Measurements from ENCODE around the gene FGFRL1.
A peak's percentile ranks its signal among the peaks of the same experiment; 100 is the strongest.

Gene FGFRL1, protein sequence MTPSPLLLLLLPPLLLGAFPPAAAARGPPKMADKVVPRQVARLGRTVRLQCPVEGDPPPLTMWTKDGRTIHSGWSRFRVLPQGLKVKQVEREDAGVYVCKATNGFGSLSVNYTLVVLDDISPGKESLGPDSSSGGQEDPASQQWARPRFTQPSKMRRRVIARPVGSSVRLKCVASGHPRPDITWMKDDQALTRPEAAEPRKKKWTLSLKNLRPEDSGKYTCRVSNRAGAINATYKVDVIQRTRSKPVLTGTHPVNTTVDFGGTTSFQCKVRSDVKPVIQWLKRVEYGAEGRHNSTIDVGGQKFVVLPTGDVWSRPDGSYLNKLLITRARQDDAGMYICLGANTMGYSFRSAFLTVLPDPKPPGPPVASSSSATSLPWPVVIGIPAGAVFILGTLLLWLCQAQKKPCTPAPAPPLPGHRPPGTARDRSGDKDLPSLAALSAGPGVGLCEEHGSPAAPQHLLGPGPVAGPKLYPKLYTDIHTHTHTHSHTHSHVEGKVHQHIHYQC

DNA sequence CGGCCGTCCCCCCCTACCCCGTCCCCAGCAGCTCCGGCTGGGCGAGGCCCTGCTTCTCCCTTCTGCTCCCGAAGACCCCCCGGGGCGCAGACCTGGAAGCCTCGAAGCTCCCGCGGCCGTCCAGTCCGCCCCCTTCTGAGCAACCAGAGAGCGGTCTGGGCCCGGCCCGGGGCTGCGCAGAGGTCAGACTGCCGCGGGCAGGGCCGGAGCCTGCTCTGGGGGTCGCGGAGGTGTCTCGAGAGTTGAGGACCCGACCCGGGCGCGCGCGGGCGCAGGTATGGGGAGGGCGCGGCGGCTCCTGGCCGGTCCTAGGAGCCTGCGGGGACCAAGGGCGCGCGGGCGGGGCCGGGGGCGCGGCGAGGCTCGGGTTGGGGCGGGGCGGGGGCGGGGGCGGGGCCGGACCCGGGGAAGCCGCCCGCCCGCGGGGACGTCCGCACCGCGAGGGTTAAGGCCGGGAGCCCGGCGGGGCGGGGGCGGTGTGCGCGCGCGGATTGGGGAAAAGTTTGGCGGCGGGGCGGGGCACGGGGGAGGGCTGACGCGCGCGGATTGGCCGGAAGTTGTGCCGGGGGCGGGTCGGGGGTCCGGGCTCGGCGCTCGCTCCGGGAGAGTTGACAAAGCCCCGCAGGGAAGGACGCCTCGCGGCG is at the start of gene FGFRL1:
Gene FGFRL1 (plus strand): TSS at position 605 of the 644 bp plus-strand sequence. CDS start 860 bp downstream, outside the sequence.
- peak; percentile 77 for DNase-seq (ENCODE audit: low spot score)

DNA sequence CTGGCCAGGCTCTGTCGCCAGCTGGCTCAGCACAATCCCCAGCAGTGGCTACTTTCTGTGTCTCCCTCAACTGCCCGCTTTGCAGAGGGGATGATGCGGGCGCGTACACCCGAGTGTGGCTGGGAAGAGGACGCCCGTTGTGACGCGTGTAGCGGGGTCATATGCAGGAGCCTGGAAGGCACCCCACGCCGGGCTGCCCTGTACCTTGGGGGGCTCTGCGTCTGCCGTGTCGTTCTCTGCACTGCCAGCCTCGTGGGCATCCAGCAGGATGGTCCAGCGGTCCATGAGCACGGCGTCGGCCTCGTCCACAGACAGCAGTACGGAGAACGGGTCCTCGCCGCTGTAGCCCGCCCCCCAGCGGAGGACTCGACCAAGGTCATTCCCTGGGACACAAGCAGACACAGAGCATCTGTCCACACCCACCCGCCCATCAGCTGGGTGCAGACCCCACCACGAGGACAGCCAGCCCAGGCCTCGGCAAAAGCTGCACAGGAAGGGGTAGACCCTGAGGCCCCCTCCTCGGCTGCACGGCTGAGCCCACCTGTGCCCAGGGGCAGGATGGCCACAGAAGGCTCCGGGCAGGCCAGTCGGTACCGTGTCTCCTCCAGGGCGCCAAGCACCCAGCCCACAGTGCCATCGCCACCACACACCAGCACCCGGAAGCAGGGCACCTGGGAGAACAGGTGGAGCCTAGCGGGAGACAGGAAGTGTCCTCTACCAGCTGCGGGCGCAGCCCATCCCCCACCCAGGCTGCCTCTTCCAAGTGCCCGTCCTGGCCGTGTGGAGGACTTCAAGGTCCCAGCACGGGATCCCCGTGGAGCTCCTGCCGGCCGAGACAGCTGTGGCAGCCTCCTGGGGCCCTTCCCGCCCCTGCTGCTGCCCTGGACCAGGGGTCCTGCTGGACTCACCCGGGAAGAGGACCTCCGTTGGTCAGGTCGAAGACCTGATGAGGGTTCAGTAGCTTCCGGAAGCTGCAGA is 48.9 kb upstream of the FGFRL1 start:
- no peak for DNase-seq (ENCODE audit: low spot score)

DNA sequence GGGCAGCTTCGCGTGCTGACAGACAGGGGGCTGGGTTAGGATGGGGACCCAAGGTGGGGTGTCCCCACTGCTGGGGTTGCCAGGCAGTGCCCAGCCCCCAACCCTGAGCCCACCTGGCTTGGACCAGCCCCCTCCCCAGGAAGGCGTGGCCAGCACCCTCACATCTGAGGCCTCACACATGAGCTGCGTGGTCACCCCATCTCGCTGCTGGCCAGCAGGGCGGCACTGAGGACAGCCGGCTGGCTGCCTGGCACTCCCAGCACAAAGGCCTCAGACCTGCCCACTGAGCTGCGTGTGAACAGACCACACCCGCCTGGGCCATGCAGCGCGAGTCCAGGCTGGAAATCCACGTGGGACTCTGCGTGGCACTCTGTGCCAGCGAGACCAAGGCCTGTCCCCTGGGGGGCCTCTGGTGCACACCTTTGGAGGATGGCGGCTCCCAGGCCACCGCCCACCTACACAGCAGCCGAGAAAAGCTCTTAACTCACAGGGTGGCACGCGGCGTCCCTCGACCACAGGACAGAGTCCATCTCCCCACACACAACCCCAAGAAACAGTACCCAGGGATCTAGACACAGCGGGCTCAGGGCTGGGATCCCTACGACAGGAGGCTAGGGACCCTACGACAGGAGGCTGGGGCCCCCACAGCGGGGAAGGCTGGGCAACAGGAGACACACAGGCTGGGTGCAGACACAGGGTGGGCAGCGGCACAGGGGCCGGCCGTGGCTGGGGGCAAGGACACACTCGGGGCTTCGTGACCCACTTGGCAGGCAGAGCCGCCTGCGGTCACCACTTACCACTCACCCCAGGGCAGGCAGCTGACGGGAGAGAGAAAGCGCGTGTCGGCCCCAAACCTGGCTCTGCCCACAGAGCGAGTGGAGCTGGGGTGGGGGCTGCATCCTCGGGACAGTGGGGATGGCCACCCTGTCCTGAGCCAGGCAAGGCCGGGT is 47.9 kb upstream of the FGFRL1 start:
- DNase-seq (ENCODE audit: low spot score), result no peak

DNA sequence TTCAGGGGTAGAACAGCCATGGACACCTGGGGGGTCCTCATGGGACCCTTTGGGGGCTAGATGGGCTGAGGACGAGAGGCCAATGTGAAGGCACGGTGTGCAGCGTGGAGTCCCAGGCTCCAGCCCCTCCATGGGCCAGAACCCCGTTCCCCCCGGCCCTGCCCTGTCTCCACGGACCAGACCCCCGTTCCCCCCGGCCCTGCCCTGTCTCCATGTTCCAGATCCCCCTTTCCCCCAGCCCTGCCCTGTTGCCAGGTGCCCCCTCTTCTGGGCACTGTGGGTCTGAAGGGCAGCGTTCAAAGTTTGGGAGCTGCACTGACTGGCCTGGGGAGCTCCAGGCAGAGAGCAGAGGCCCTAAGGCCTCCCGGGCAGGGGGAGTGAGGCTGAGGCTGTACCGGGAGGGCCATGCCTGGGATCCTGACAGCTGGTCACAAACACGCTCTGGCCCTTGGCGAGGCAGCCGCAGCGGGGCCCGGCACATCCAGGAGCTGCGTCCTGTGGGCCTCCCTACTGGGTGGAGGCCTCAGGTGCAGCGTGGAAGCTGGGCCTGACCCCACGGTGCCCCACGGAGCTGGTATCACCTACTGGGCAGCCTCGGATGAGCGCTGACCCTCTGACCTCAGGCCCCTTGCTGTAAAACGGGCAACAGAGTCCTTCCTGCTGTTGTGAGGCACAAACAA is 46.9 kb upstream of the FGFRL1 start:
- no peak for DNase-seq (ENCODE audit: low spot score)

DNA sequence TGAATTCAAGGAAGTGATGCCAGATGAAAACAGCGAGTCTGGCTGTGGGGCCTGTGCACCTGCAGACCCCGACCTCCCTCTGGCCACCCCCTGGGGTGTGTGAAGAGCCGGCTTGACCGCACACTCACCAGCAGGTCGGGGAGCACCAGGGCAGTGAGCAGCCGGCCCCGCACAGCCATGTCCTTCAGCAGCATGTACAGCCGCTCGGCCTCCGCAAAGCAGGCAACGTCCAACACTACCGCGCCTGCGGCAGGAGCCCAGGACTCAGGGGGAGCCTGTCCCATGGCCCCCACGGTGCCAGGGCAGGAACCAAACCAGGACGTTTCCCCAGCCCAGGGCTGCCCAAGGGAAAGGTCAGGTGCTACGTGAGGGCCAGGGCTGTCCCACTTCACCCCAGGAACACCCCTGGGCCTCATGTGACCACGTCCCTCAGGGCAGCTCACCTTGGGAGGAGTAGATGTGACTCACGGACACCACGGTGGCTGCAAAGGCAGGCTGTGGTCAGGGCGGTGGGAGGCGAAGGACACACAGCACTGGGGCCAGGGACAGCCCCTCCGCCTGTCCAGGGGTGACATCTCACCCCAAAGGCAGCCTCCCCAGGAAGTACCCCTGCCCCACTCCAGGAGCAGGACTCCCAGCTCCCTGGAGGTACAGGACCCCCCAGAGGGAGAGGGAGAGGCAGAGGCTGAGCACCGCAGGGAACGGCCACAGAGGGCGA is 46.2 kb upstream of the FGFRL1 start:
- no peak for DNase-seq (ENCODE audit: low spot score)

DNA sequence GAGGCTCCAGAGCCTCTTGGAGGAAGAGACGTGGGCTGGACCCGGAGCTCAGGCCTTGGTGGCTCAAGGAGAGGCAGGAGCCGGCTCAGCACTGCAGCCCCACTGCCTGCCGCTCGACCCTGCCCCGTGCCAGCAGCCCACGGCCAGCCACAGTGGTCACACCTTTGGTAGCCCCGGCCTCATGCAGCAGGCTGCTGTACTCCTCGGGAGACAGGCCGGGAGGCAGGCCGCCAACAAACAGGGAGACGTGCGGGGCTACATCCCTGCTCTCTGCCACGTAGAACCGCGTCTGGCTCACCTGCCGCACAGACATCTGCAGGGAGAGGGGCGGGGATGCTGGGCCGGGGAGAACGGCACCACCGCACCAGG is 45.7 kb upstream of the FGFRL1 start:
- no peak for DNase-seq (ENCODE audit: low spot score)

DNA sequence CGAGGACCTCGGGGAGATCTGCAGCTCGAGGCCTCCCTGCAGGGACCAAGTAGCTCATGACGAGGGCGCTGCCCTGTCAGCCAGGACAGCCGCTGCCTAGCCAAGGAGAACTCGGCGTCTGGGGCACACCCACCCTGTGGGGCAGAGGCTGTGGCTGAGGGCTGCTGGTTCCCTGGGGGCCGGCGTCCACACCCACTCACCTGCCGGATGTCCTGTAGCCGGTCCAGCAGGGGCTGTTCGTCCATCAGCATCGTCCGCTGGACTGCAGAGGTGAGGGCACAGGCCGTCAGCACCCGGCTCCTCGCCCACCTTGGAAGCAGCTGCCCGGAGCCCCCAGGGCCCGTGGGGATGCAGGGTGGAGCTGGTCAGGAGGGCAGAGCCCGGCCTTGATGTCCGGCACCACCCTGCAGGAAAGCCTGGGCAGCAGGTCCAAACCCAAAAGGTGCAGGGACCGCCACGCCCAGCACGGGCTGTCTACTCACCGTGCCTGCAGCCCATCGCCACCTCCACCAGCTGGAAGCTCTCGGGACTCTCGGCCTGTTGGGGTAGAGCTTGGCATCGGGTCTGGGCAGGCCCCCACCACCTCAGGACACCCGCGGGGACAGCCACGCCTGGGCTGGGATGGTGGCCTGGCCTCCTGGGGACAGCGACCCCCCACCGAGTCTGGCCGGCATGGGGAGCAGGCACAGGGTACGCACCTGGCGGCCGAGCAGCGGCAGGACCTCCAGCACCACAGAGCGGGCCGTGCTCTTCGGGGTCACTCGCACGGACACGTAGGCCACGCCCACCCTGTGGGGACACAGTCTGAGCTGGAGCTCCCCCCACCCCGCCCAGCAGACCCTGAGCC is 44.9 kb upstream of the FGFRL1 start:
- no peak for DNase-seq (ENCODE audit: low spot score)

DNA sequence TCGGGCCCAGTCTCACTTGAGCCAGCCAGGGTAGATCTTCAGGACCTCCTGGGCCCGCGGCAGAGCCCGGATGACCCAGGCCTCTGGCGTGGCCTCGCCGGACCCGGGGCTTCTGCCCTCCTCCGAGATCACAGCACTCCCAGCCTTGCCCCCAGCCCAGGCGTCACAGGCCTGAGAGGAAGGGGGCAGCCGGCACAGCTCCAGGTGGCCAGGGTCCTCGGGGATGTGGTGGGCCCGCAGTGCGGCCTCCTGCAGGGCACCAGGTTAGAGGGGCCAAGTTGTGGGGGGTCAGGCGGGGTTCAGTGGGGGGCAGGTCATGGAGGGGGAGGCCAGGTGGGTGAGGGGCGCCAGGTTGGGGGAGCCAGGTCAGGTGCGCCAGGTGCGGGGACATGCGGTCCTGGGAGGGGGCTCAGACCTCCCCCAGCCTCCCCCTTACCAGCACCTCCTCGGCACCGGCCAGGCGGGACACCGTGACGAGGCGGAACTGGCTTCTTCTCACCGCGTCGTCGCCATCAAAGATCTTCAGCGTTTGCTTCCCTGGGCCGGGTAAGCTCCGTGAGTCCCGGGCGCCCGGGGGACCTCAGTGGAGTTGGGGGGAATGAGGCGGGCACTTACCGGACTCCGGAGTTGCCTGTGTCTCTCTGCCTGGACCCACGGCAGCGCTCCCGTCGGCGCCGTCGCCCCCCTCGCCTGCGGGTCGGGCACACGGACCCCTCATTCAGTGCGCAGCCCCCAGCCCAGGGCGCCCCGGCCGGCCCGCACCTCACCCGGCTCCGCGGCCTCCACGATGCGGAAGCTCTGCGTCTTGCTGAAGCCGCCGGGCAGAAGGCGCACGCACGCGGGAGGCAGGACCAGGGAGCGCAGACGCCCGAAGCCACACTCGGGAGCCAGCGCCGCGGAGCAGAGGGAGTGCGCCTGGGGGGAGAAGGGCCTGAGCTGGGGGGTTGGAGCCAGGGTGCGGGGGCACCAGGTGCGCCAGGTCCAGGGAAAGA is 44.0 kb upstream of the FGFRL1 start:
- no peak for DNase-seq (ENCODE audit: low spot score)

DNA sequence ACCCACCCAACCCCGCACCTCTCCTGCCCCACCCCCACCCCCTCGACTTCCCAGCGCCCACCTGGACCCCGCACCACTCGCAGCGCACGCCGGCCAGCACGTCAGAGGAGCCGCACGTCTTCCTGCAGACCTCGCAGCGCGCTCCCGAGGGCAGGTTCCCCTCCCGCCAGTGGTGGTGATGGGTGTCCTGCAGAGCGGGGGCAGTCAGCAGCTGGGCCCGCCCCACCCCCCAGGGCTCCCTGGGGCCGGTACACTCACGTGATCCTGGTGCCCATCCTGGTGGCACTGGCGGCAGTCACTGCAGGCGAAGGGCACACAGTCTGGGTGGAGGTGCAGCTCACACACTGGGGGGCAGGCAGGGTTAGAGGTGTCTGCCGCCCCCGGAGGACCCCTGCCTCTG is 43.2 kb upstream of the FGFRL1 start:
- DNase-seq (ENCODE audit: low spot score), result no peak

DNA sequence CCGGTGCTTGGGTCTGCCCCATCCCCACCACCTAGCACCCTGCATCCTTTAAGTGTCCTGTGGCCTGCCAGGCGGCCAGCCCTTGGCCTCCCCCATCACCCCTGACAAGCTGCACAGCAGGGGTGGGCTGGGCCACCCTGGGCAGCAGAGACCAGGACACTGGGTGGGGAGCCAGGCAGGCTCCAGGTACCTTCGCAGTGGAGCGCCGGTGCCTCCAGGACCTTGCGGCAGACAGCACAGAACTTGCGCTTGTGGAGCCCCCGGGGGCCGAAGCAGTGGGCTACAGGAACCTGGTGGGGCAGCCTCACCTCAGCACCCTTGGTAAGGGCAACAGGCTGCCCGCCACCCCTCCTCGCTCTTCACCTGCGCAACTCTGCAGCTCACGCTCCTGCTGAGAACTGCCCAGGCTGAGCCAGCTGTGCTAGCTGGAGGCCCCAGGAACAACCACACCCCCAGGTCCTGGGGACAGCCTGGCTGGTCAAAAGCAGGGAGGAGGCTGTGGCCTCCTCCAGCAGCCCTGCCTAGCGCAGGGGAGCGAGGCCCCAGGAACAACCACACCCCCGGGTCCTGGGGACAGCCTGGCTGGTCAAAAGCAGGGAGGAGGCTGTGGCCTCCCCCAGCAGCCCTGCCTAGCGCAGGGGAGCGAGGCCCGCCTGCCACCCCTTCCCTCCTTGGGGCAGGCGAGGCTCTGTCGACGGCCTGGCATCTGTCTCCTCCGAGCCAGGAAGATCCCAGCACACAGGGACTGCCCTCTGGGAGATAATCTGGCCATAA is 42.6 kb upstream of the FGFRL1 start:
- DNase-seq (ENCODE audit: low spot score), result no peak

DNA sequence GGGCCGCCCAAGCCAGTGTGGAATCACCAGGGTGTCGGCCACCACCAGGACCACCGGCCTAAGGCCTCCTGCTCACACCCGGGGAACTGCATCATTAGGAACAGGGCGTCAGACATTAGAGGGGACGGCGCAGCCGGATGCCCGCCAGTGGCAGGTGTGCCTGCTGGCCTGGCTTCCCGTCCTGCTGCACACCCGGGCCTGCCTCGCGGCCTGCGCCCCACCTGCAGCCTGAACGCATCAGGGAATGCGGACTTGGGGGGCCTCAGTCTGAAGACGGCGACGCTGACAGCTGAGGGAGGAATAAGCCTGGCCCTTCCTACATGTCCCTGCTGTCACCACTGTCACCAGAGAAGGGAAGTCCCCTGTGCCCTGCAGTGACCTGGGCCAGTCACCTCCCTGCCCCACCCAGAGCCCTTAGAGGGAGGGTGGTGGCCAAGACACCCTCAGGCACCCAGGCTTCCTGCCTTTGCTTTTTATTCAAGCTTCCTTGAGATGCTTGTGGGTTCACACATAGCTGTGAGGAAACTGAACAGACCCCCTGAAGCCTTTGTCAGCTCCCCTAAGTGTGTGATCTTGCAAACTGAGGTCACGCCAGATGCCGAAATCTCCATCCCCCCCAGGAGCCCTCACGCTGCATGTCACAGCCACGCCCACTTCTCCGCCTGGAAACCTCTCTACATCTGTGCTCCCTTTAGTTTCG is 41.2 kb upstream of the FGFRL1 start:
- DNase-seq (ENCODE audit: low spot score), result no peak

DNA sequence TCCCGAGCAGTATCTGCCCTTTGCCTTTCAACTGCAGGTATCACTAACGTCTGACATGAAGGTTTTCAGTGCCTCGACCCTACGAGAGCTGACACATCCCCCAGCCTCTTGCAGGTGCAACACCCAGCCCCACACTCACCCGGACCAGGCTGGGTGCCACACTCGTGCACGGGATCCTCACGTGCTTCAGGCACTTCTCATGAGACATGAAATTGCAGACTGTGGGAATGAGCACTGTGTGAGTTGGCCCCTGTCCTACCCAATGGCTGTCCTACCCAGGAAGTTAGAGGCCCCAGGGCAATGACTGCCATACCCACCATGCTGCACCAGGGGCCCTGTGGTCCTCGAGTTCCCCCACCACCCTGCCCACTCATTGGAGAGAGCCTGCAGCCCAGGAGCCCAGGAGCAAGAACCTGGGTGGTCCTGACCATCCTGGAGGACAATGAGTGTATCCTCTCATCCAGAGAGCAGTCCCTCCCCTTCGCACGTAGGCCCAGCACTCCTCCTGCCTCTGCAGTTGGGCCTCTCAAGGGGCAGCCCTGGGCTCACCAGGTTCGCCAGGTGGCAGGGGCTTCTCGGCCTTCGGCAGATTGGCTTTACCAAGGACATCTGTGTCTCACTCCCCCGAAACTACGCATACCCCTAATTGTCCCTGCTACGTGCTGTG is 40.4 kb upstream of the FGFRL1 start:
- DNase-seq (ENCODE audit: low spot score), result no peak

DNA sequence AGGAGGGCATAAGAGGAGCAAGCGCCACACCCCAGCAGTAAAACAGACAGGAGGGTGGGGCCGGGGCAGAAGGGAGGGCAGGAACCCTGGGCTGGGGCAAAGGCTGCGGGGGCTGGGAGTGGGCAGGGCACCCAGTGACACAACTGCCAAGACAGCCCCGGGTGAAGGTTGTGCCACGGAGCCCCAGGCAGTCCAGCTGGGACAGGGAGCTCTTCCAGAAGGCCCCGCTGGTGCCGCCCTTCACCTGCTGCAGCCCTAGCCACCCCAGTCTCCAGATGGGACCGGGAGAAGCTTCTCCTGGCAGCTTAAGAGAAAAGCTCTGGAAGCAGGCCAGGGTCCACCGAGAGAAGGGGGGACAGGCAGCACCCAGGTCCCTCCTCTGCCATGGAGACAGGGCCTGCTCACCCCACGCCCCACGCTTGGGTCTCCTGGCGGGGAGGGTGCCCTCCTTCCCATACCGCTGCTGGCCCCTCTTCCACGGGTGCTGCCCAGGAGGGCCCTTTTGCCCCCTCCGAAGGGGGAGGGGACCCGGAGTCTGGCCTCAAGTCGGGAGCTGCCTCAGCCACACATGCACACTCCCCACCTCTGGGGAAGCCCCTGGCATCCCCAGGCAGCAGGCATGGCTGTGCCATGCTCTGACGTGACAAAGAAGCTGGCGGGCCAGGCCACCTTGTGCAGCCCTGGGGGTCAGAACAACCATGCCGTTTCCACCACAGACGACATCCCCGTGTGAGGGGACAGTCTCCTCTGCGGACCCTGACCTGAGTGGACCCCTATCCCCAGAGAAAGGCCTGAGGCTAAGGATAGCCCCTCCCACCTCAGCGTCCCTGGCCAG is 39.5 kb upstream of the FGFRL1 start:
- no peak for DNase-seq (ENCODE audit: low spot score)

DNA sequence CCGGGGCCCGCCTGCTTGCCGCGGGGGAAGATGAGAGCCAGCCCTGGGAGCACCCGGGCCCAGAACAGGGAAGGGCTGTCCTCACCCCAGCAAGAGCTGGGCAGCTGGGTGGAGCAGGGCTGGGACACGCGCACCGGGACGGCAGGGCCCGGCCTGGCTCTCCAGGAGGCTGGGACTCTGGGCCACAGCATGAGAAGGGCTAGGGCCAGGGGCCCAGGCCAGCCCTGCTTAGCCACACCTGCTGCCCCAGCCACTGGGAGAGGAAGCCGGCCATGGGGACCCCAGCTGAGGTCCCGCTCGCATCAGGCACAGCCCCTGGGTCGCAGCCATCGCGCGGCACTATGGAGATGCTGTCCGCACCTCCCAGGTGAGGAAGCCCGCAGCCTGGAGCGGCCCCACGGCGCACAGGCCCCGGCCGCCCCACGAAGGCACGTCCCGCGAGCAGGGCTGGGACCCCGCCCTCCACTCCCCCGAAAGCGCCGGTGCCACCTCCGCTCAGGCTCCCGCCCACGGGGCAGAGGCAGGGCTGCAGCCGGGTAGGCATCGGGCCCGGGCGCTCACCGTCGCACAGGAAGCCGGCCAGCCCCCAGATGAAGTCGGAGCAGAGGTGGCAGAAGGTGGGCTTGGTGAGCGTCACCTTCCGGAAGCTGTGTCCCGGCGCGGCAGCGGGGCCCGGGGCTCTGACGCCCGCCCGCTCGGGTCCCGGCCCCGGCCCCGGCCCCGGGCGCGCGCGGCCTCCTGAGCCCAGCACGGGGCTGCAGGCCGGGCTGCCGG is 38.6 kb upstream of the FGFRL1 start:
- peak; percentile 25 for DNase-seq (ENCODE audit: low spot score)

Measured in hematopoietic multipotent progenitor cell treated with erythropoietin and hydrocortisone succinate and interleukin-3 and kit ligand, for 17 days (in vitro differentiated cells).